Tibial nerve (tissue), 4 donors: Measurements from ENCODE around the gene ZBTB7C. TPM values are rescaled to one million over a fixed set of nuclear protein-coding genes. Genes with fewer than 3 reads are reported as not detected.
A peak's percentile ranks its signal among the peaks of the same experiment; 100 is the strongest.

Experiments
- DNase-seq, 2 donors: peaks; one replicate each; pipeline ENCODE4 v3.0.0-alpha.2; 2019; ENCODE audit warnings: low spot score in 2 of 2
- H3K27ac ChIP-seq, 4 donors: fragments of 200-600 bp; sonication (generic) in 3 of 4; one replicate each; pipeline ENCODE4 v1.5.1; 2017 to 2019; ENCODE audit warnings: mild to moderate bottlenecking in 1 of 4
- H3K27me3 ChIP-seq, 2 donors: fragments of 200-600 bp; sonication (generic) in 1 of 2; one replicate each; pipeline versions ENCODE4 v1.5.1 to v1.6.0; 2017 to 2019
- H3K36me3 ChIP-seq, 3 donors: fragments of 200-600 bp; sonication (generic); one replicate each; pipeline ENCODE4 v1.5.1; 2018 to 2019
- H3K4me1 ChIP-seq, 4 donors: fragments of 200-600 bp; sonication (generic) in 3 of 4; one replicate each; pipeline ENCODE4 v1.5.1; 2017 to 2019
- H3K4me3 ChIP-seq, 4 donors: fragments of 200-600 bp; sonication (generic) in 3 of 4; one replicate each; pipeline ENCODE4 v1.5.1; 2017 to 2019; ENCODE audit warnings: mild to moderate bottlenecking in 1 of 4, moderate library complexity in 1 of 4
- H3K9me3 ChIP-seq, 4 donors: fragments of 200-600 bp; sonication (generic) in 3 of 4; one replicate each; pipeline ENCODE4 v1.5.1; 2017 to 2019
- CTCF ChIP-seq, 5 experiments: fragments of 200-600 bp in 3 of 5; fragments of 450-650 bp in 2 of 5; sonication (generic) in 3 of 5; IDR thresholded peaks; one replicate each; pipeline ENCODE4 v1.5.1; 2016 to 2019; ENCODE audit warnings: antibody characterized with exemption in 5 of 5, mild to moderate bottlenecking in 3 of 5, moderate library complexity in 2 of 5
- EP300 ChIP-seq, 2 donors: sonication (generic); formaldehyde crosslinking; IDR thresholded peaks; one replicate each; pipeline ENCODE4 v1.6.1; 2017; ENCODE audit warnings: antibody characterized with exemption in 2 of 2, mild to moderate bottlenecking in 1 of 2
- POLR2A ChIP-seq, 2 donors: fragments of 450-650 bp; IDR thresholded peaks; one replicate each; pipeline ENCODE4 v1.6.1; 2017; ENCODE audit warnings: antibody characterized with exemption in 2 of 2, mild to moderate bottlenecking in 2 of 2, moderate library complexity in 2 of 2
- WGBS, 2 donors: methylation state at CpG; one replicate each; pipeline ENCODE4 v1.1.5; 2018; 5-methylcytosine and 5-hydroxymethylcytosine counted together
- total RNA-seq, 4 donors: library from RNA; depleted of rRNA; stranded (reverse); fragments of >200 nt; gene quantifications; one replicate each; pipeline ENCODE4 v1.1.0, GENCODE V29; 2016

Gene ZBTB7C
- total RNA-seq, 4 donors from 2014 or later, result 24.6 to 95.0 (median 75.3) TPM

DNA sequence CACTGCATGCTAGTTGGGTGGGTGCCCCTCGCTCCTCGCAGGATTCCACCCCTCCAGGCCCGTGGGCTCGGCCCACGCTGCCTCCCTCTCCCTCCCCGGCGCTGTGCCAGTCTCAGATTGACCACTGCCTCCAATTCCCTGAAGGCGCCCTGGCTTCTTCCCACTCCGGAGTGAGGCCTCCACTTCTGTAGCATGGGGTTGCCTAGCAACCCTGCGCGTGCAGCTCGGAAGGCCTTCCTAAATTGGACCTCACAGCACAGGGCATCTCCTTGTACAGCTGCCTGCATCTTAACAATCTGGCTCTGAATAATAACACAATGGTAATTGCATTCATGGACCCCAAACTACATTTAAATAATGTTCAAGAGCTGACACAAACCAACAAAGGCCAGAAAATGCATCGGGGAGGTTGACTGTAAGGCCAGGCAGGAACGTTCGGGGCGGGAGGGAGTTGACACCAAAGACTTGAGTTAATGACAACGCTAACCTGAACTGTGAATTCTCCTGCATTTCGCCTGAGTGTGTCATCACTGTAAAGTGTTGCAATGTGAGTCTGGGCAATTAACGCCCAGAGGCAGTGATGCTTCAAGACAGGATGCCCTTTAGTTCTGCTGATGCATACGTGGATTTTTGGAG, 222.9 kb downstream of the ZBTB7C start:
- Histone ChIP-seq H3K27me3 (no peaks in the 10 kb centered on the region), H3K4me3 (no peak overlapping the region), H3K27ac (peak overlapping the region in 1 of 4 donors; percentile 52), H3K9me3 (no peaks in the 10 kb centered on the region), H3K4me1 (peaks cover 0 to 37% (median 3%) of the 10 kb centered on the region in 4 donors), H3K36me3 (no peaks in the 10 kb centered on the region)
- WGBS, 2 donors, result 31 to 38% methylated on average over 19 to 20 of the region's 20 CpGs
- no peak for TF ChIP-seq EP300 (IDR thresholded peaks at IDR 0.05)
- TF ChIP-seq CTCF (IDR thresholded peaks at IDR 0.05), result no peak
- DNase-seq, result no peak

DNA sequence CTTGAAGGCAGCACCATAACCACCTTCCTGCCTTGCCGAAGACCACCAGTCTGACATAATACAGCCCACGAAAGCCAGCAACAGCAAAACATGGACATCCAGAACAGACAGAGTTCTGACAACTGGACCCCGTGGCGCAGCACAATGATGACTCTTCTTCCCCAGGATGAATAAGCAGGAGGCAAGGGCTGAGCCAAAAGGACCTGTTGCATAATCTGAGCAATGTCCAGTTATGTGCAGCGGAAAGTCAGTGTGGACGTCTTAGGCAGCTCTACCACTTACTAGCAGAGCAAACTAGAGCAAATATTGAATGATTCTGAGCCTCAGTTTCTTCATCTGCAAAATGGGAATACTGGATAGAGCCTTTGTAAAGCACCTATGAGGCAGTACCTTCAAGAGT, 225.1 kb downstream of the ZBTB7C start:
- H3K27me3 ChIP-seq, result no peaks in the 10 kb centered on the region
- H3K27ac ChIP-seq, result no peak overlapping the region
- no peaks in the 10 kb centered on the region for H3K9me3 ChIP-seq
- H3K36me3 ChIP-seq, result no peaks in the 10 kb centered on the region
- DNase-seq, result peak; percentile 27 to 57
- TF ChIP-seq EP300 (IDR thresholded peaks at IDR 0.05) (peak in 1 of 2 donors; percentile 23), POLR2A (IDR thresholded peaks at IDR 0.05) (no peak), CTCF (IDR thresholded peaks at IDR 0.05) (no peak)
- peaks cover 0 to 30% (median 3%) of the 10 kb centered on the region in 4 donors for H3K4me1 ChIP-seq
- 81 to 92% methylated on average over 6 of the region's 6 CpGs for WGBS, 2 donors
- H3K4me3 ChIP-seq, result no peak overlapping the region

DNA sequence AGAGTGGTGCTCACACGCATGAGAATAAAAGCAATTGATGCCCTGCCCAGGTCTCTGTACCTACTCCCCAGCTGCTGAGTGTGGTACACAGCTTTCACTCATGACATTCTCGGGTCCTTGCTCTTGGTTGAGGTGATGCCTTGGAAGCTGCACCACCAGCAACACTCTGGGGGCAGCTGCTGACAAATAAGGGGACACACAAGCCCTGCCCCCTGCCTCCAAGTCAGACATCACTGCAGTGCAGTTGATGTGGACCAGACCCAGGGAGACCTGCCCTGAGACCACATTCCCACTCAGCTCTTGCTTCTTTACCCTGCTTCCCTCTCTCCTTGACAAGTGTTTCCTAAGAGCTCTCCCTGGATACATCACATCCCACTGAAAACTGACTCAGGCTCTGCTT, 225.6 kb downstream of the ZBTB7C start:
- no peak for DNase-seq

GRCh38 chr18:48182779-48183178, 226.4 kb downstream of the ZBTB7C start:
- WGBS, 2 donors, result 72 to 76% methylated on average over 3 of the region's 3 CpGs
- DNase-seq, result no peak
- H3K4me1 ChIP-seq, result peaks cover 0 to 30% (median 3%) of the 10 kb centered on the region in 4 donors
- TF ChIP-seq POLR2A (IDR thresholded peaks at IDR 0.05), result no peak
- TF ChIP-seq EP300 (IDR thresholded peaks at IDR 0.05), result no peak
- no peak for TF ChIP-seq CTCF (IDR thresholded peaks at IDR 0.05)
- no peak overlapping the region for H3K27ac ChIP-seq
- H3K27me3 ChIP-seq, result no peaks in the 10 kb centered on the region
- no peaks in the 10 kb centered on the region for H3K36me3 ChIP-seq
- no peaks in the 10 kb centered on the region for H3K9me3 ChIP-seq
- no peak overlapping the region for H3K4me3 ChIP-seq

More for the DNA sequence above, 225.6 kb downstream of the ZBTB7C start:
- Histone ChIP-seq H3K36me3 (no peaks in the 10 kb centered on the region), H3K9me3 (no peaks in the 10 kb centered on the region), H3K27me3 (no peaks in the 10 kb centered on the region), H3K4me1 (peaks cover 0 to 30% (median 3%) of the 10 kb centered on the region in 4 donors), H3K4me3 (no peak overlapping the region), H3K27ac (no peak overlapping the region)
- 82 to 86% methylated on average over 2 of the region's 2 CpGs for WGBS, 2 donors
- TF ChIP-seq EP300 (IDR thresholded peaks at IDR 0.05) (no peak), POLR2A (IDR thresholded peaks at IDR 0.05) (no peak), CTCF (IDR thresholded peaks at IDR 0.05) (no peak)

DNA sequence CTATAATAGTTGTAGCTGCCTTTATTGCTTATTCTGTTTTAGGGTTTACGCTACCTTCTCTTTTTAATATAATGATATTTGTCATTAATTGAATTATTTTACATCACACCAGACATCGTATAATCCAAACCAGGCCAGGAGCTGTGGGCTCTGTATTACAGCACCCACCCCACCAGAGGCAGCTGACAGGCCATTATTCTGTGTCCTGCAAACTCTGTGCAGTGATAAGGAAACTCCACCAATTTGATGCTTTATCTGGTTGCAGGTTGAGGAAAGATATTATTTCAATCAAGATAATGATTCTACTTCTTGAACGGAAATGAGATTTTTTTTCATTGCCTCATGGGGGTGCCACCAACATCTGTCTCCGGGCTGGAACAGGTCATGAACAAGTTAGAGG, 227.3 kb downstream of the ZBTB7C start:
- Histone ChIP-seq H3K9me3 (no peaks in the 10 kb centered on the region), H3K27me3 (no peaks in the 10 kb centered on the region), H3K4me1 (peaks cover 0 to 25% (median 3%) of the 10 kb centered on the region in 4 donors), H3K36me3 (no peaks in the 10 kb centered on the region), H3K27ac (no peak overlapping the region), H3K4me3 (no peak overlapping the region)
- TF ChIP-seq CTCF (IDR thresholded peaks at IDR 0.05) (no peak), POLR2A (IDR thresholded peaks at IDR 0.05) (no peak), EP300 (IDR thresholded peaks at IDR 0.05) (no peak)
- WGBS, 2 donors, result 78 to 81% methylated on average over 4 of the region's 4 CpGs
- no peak for DNase-seq
